ENCODE results near the gene FAHD2B.
"Not testable (repeated sequence)": the region's sequence is repeated elsewhere in the genome, so short reads cannot be mapped to it uniquely, and the experiment has no call there.

FAHD2B gene

DNA sequence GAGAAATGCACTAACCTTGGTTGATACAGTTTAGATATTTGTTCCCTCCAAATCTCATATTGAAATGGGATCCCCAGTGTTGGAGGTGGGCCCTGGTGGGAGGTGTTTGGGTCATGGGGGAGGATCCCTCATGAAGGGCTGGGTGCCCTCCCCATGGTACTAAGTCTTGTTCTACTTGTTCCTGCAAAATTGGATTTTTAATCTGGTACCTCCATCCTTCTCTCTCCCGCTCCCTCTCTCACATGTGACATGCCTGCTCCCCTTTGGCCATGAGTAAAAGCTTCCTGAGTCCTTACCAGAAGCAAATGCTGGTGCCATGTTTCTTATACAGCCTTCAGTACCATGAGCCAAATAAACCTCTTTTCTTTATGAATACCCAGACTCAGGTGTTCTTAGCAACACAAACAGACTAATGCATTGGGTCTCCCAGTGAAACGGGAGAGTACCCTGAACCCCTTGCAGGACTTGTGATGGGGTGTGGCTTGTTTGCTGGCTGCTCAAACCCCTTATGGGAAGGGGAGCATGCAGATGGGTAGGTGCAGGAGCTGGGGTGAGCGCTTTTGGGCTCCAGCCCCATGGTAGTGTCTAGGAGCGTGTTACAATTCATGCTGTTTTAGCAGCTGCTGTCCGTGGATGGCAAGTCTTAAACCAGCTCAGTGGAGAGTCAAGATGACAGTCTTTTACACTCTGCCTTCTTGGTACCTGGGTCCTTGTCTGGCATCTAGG, 27.2 kb downstream of the FAHD2B start:
- no peak for DNase-seq

DNA sequence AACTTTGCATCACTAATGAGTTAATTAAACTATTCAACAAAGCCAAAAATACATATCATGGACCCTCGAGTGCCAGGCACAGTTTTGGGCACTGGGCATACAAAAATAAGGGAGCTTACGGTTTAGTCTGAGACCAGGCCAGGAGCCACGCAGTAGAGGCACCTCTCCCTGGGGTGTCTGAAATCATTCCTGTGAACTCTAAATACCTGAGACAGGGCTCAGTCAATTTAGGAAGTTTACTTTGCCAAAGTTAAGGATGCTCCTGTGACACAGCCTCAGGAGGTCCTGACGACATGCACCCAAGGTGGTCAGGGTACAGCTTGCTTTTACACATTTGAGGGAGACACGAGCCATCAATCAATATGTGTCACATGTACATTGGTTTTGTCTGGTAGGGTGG, 28.7 kb downstream of the FAHD2B start:
- DNase-seq, result not testable (repeated sequence)

DNA sequence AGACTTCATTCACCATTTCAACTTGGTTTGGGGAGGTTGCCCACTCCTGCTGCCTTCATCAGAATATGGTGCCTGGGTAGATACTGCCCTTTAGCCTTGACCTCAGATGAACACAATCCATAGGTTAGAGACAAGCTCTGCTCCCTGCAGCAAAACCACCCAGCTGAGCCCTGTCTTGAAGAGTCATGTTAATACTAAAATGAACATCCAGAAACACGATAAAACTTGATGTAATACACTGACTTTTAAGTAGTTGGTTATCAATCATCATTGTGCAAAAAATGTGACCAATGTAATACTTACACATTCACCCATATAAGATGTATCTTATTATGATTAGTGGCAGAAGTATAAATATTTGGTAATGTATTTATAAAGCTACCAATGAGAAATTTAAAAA, 32.7 kb downstream of the FAHD2B start:
- not testable (repeated sequence) for DNase-seq

DNA sequence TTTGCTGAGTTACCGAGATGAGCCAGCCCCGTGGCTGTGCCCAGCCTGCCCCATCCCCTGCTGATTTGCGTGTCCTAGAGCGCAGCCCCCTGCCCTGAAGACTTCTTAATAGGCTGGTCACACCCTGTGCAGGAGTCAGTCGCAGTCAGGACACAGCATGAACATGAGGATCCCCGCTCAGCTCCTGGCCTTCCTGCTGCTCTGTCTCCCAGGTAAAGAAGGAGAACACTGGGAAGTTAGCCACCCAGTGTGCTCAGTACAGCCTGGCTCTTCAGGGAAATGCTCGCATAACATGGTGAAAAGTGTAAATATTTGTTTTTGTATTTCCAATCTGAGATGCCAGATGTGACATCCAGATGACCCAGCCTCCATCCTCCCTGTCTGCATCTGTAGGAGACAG, 34.9 kb downstream of the FAHD2B start:
- DNase-seq, result not testable (repeated sequence)

DNA sequence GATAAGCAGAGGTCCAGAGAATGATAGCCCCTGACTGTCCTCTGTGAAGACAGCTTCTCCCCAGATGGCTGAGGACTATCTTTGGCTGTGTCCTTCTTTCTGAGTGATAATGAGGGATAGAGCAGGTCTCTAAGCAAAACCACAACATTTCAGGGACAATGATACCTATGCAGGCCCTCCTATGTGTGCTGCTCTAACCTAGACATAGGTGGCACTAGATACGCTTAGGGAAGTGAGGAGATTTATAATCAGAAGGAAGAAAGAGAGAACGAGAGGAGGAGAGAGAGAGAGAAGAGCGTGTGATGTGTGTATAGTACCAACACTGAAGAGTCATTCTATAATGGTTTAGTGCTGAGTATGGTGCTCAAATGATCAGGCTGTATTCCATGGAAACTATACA, 38.5 kb downstream of the FAHD2B start:
- not testable (repeated sequence) for DNase-seq

DNA sequence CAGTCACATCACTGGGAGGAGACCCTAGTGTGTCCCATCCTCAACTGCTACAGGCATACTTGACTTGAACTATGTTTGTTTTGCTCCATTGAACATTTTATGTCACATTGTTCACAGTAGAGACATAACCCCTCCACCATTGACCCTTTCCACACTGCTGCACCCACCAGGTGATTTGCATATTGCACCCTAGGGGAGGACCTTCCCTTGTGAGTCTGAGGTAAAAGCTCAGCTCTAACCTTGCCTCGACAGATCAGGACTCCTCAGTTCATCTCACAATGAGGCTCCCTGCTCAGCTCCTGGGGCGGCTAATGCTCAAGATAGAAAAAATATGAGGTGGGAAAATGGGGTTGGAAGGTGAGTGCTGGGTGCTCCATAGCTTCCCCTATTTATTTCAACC, 44.6 kb downstream of the FAHD2B start:
- not testable (repeated sequence) for DNase-seq

DNA sequence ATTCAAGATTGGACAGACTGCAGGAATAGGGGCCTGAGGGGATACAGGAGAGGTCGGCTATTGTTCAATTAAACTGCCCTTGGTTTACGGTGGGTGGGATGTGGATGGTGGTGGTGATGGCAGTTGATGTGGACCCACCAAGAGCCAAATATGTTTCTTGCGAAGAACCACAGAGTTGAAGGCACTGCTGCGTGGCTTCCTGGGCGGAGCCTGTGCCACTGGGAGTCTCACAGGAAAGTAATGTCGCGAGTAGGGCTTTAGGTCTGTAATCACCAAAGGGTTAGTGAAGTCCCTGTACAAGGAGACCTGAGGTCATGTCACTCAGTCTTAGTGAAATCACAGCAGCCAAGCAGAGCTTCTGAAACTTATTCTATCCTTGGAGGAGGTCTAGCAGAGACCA, 46.2 kb downstream of the FAHD2B start:
- DNase-seq, result not testable (repeated sequence)

DNA sequence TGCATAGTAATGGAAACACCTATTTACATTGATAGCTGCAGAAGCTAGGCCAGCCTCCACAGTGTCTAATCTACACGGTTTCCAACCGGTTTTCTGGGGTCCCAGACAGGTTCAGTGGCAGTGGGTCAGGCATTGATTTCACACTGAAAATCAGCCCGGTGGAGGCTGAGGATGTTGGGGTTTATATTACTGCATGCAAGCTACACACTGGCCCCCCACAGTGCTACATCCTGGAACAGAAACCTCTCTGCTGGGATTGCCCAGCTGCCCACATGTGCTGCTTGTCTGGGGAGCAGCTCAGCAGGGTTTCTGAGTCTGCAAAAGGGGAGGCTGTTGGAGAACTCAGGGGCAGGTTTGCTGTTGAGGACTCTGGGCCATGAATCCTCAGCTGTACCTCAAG, 48.0 kb downstream of the FAHD2B start:
- not testable (repeated sequence) for DNase-seq

DNA sequence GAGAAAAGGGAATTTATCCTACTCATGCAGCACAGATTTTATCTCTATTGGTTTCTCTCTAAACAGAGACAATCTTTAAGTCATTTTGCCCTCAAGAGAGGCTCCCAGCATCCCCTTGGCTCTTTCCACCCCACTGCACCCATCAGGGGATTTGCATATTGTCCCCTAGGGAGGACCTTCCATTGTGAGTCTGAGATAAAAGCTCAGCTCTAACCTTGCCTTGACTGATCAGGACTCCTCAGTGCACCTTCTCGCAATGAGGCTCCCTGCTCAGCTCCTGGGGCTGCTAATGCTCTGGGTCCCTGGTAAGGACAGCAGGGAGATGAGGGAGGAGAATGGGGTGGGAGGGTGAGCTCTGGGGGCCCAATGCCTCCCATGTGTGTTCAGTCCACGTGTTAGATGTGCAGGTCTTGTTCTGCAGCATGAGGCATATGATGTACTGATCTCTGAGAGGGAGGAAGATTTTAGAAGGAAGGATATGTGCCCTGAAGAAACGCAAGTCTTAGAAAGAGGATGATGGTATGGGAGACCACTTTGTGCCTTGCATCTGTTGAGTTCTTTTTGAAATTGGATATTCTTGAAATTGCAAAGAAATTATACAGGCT, 48.7 kb downstream of the FAHD2B start:
- DNase-seq, result not testable (repeated sequence)

All from DMS 273 treated with DMSO at 0.1 percent for 48 hours (cell line).